ENCODE results near the gene CCM2.

CCM2 gene

GRCh38 chr7:44969049-44969700, 30.8 kb upstream of the CCM2 start:
- no peak for DNase-seq

DNA sequence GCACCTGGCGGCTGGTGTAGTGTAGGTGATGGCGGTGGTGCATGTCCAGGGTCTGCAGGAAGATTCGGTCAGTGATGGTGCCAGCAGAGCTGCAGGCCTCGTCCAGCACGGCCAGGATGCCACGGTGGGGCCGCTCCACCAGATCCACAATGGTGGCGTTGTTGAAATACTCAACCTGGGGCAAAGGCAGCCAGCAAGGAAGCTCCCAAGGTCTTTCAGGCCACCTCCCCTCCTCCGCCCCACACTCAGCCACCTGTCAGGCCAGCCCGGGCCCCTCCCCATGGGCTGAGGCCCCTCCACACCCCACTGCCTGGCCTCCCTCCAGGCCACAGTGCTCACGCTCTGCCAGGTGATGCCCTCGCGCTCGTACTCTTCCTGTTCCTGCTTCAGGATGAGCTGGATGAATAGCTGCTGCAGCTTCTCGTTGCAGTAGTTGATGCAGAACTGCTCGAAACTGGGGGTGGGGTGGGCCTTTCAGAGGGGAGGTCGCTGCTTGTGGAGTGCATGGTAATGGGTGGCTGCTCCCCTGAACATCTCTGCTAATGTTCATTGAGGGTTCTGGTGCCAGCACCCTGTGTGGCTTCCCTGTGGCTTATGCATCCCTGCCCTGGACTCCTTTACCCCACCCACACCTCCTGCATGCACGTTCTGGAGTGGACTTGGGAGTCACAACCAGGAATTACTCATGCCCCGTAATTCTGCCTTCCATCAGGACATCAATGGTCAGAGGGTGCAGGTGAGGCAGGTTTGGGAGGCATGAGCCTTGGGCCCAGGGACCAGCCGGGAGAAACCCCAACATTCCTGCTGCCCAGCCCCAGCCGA, 30.1 kb upstream of the CCM2 start:
- DNase-seq: no peak

- DNase-seq: no peak
Measured at GRCh38 chr7:44970523-44971051, 29.4 kb upstream of the CCM2 start.

DNA sequence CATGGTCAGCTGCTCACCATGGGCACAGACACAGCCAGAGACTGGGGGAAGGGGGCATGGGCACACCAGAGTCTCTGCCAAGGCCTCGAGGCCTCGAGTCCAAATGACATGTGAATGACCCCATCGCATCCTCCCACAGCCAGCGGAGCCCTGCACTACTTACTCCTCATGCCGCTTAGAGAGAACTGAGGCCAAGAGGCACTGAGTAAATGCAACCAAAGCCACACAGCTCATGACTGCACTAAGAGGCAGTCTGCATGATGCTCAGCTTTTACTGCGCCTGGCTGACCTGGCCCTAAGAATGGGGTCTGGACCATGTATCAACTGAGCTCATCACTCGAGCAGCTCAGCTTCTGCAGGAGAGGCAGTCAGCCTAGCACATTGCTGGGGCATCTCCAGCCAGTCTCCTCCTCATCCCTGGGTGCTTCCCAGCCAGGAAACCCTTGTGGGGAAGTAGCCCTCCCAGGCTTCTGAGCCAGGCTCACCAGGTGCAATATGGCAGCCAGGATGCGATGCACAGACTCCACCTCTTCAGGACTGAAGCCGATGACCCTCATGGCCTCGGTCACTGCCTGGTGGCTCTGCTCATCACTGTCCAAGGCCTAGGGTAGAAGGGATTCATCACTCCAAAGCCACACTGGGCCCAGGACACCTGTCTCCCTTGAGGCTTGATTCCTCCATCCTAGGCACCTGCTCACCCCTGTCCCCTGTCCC, 28.7 kb upstream of the CCM2 start:
- DNase-seq: no peak

- DNase-seq: no peak
Measured at GRCh38 chr7:44971902-44972441, 28.0 kb upstream of the CCM2 start.

DNA sequence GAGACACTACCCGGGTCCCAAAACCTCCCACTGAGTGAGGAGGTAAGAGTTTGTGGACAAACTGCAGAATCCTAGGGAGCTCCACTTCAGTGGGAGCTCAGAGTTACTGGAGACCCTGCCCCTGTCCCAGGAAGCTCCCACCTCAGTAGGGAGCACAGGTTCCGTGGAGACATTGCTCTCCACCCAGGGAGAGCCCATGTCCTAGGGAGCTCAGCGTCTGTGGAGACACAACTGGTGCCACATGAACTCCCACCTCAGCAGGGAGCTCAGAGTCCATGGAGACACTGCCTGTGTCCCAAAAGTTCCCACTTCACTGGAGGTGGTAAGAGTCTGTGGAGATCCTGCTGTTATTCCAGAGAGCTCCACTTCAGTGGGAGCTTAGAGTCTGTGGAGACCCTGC, 27.4 kb upstream of the CCM2 start:
- no peak for DNase-seq

DNA sequence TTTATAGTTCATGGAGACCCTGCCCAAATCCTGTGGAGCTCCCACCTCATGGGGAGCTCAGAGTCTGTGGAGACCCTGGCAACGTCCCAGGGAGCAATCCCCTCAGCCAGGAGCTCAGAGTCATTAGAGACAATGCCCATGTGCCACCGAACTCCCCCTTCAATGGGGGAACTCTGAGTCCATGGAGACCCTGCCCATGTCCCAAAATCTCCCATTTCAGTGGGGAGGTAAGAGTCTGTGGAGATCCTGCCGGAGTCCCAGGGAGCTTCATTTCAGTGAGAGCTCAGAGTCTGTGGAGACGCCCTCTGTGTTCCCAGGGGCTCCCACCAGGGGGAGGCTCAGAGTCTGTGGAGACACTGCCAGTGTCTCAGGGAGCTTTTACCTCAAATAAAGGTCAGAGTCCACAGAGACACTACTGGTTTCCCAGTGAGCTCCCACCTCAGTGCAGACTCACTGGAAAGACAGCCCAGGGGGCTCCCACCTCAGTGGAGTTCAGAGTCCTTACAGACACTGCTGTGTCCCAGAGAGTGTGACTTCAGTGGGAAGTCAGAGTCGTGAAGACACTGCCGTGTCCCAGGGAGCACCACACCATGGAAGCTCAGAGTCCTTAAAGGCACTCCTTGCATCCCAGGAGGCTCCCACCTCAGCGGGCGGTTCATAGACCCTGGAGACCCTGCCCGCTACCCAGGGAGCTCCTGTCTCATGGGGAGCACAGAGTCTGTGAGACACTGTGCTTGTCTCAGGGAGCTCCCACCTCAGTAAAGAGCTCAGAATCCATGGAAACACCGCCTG, 26.2 kb upstream of the CCM2 start:
- DNase-seq: peak; percentile 60

- no peak for DNase-seq
Measured at GRCh38 chr7:44974549-44974948, 25.5 kb upstream of the CCM2 start.

- no peak for DNase-seq
Measured at GRCh38 chr7:44975331-44976039, 24.5 kb upstream of the CCM2 start.

- no peak for DNase-seq
Measured at GRCh38 chr7:44976040-44976745, 23.8 kb upstream of the CCM2 start.

DNA sequence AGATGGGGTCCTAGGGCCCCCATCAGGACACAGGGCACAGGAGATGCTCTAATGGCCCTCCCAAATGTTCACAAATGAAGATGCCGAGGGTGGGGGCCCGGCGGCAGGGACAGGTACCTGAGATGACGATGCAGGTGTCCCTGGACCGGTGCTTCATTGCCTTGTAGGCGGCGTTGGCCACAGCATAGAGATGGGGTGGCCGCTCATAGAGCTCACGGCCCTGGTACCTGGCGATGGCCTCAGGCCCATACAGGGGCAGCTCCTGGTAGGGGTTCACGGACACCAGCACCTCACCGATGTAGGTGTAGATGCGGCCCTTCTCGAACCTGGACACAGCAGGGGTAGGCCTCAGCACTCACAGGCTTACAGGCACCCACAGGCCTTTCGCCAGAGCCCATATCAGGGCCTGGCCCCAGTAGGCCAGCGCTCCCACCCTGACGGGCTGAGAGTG, 23.2 kb upstream of the CCM2 start:
- DNase-seq: no peak

DNA sequence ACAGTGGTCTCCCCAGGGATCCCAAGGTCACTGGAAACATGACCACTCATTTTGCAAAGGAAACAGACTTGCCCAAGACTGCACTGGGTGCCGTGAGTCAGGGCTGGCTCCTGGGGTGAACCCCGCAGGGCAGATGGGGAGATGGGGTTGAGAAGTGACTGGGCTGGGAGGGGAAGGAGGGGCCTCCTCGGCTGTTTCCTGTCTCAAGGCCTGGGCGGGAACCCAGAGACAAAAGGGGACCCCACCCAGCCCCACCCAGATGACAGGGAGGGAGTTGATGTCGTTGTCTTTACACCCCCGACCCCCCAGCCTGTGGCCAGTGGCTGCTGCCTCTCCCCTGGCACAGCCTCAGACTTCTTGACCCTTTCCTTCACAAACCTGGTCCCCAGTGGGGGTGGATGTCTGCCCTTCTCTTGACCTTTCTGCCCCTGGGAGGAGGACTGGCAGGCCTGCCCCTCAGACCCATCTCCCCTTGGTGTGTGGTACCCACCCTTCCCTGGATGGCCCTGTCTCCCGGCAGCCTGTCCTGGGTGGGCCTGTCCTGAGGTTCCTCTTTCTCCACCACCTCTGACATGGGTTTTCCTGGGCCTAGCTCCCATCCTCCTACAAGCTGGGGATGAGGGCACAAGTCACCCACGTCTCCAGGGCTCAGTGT, 22.6 kb upstream of the CCM2 start:
- DNase-seq: peak; percentile 64

GRCh38 chr7:44977959-44978335, 22.1 kb upstream of the CCM2 start:
- DNase-seq: no peak

GRCh38 chr7:44978511-44979366, 21.3 kb upstream of the CCM2 start, which contains the start of gene MYO1G:
Gene MYO1G, minus strand, starts transcription at chr7:44979015. Its CDS starts 54 bp downstream, at chr7:44978961.
- DNase-seq: peak; percentile 74

DNA sequence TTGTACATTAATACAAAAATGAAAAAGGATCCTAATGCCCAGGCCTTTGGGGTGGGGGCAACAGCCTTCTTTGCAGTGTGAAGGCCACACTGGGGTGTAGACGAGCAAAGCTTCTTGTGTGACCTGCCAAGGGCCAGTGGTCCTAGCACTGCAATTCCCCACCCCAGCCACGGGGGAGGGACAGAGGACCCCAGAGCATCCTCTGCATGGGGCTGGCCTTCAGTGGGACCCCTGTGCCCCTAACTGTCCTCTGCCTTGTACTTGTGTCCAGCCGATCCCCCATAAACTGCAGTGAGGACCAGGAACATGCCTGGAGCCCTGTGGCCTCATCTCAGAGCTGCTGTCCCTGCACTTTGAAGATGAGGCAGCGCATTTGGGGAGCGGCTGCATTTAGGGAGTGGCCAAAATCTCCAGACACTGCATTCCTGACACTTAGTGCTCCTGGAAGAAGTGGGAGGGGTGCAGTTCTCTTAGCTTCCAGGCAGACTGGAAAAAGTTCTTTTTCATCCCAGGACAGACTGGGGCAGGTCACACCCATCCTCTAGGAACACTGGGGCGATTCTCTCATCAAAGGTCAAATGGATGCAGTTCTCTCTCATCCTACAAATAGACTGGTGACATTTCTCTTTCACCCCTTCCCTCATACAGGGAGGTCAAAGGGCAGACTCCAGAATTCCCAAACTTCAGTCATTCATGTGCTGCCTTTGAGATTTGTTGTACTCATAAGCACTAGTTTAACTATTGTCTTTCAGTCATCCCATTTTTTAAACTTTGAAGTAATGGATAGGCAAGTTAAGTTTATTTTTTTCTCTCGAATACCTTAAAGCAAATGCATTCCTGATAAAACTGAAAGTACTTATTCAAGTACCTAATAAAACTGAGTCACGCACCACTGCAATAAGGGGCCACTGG, 20.3 kb upstream of the CCM2 start:
- no peak for DNase-seq

DNA sequence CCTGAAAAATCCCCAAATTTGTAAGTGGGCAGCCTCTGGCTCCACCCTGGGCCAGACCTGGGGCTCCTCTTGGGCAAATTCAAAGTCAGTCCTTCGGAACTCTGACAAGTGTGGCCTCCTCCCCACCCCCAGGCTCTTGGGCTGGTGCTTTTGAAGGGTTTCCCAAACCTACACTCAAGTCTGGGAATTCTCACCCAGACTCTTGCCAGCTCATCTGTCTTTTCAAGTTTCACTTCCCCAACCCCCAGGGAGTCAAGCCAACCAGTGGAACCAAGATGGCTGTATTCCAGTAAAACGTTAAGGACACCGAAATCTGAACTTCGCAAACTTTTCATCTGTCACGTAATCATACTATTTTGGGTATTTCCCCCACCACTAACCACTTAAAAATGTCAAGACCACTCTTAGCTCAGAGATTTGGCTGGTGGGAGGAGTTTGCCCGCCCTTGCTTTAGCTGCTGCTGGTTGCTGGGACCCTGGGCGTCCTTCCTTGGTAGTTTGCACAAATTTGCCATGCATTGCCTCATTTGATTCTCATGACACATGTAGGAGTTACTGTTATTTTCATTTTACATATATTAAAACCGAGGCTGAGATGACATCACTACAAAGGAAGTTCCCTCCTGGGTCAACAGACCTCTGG, 19.5 kb upstream of the CCM2 start:
- peak; percentile 64 for DNase-seq

DNA sequence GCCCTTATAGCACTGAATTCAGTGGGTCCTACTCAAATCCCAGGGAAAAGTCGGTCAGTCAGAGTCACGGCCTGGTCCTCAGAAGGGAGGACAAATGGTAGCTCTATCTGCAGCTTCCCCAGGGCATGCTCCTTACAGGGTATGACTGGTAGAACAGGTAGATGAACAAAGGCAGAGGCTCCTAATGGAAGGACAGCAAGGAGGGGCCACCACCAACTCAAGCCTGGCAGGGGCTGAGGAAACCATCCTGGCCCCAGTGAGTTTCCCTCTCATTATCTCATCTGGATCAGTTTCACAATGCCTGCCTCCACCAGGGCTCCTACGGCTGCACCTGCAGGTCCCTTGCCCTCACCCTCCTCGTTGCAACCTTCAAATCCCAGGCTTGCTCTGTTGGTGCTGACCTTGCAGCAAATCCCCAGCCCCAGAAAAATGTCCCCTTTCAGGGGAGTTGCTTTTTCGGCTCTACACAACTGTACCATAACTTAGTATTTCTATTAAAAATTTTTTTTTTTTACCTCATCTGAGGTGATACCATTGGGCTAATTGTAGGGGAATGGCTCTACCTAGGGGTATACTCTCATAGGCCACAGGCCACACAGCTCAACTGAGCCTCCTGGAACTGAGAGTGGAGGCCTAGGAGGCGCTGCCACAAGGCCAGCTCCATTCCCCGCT, 18.8 kb upstream of the CCM2 start:
- no peak for DNase-seq

Measured in effector CD4-positive, alpha-beta T cell (primary cell).